Lower lobe of right lung (tissue), 2 donors: ENCODE measurements around the gene TTC9. TPM values are rescaled to one million over a fixed set of nuclear protein-coding genes. Genes with fewer than 3 reads are reported as not detected.

ENCODE experiments used
- ATAC-seq, 2 donors: fragments of 200-7000 bp; cut with Tn5 transposase; one replicate each; pipeline ENCODE4 v1.9.1; 2020 to 2022; ENCODE audit warnings: mild to moderate bottlenecking in 2 of 2, moderate library complexity in 2 of 2
- DNase-seq: peaks from one replicate; pipeline ENCODE4 v3.0.0-alpha.2; 2020
- H3K27ac ChIP-seq: fragments of 200-600 bp; one replicate; pipeline ENCODE4 v1.8.0; 2022
- H3K27me3 ChIP-seq: fragments of 200-600 bp; one replicate; pipeline ENCODE4 v1.8.0; 2022; ENCODE audit warnings: low read depth
- H3K36me3 ChIP-seq: fragments of 200-600 bp; one replicate; pipeline ENCODE4 v1.8.0; 2022; ENCODE audit warnings: mild to moderate bottlenecking
- H3K4me1 ChIP-seq: fragments of 200-600 bp; one replicate; pipeline ENCODE4 v1.8.0; 2022
- H3K4me3 ChIP-seq: fragments of 200-600 bp; one replicate; pipeline ENCODE4 v1.8.0; 2022; ENCODE audit warnings: mild to moderate bottlenecking
- H3K9me3 ChIP-seq: fragments of 200-600 bp; one replicate; pipeline ENCODE4 v1.8.0; 2022
- intact Hi-C: fragments of 100-400 bp; cut with DNase I; formaldehyde crosslinking; loops from one replicate; pipeline ENCODE4 v1.11.0; 2022
- total RNA-seq: library from RNA; stranded (reverse); fragmentation: NEBNext Ultra II Directional; extraction: Animal tissue kit (Norgen Biotek cat#: 25700); gene quantifications from one replicate; pipeline ENCODE4 v1.2.1, GENCODE V29; 2021
- TF ChIP-seq, protein P1 (sequence below): fragments of 200-600 bp; IDR thresholded peaks from one replicate; pipeline ENCODE4 v1.8.0; 2022; ENCODE audit warnings: antibody characterized with exemption, mild to moderate bottlenecking
- donor health status: DM: no; HTN: yes; CAD: no; lungs with severe emphysema.

The TTC9 gene
- total RNA-seq, 1 donor from 2014 or later = 5.5 TPM

DNA sequence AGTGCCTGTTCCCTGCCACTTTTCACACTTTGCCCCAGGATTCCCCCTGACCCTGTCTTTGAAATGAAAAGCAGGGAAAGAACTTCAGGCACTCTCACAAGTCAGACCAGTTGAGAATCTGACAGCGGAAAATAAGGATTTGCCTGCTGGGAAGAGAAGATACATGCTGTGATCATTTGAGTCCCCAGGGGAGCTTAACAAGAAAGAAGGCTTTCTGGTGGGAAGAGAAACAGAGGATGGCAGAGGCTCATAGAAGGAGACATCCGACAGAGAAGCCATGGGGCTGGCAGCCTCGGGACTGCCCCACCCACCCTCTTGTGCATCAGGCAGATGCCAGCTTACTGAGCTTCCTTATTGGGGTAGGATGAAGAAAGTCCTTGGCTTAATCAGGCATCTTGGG is 11.9 kb downstream of the TTC9 start:
- intact Hi-C loops = no loop called here
- Histone ChIP-seq H3K4me1 (peaks cover 7% of the 10 kb centered on the region), H3K27me3 (no peaks in the 10 kb centered on the region), H3K4me3 (no peak overlapping the region), H3K9me3 (no peaks in the 10 kb centered on the region), H3K27ac (no peak overlapping the region), H3K36me3 (no peaks in the 10 kb centered on the region)
- no peak for ATAC-seq
- TF ChIP-seq, protein P1, sequence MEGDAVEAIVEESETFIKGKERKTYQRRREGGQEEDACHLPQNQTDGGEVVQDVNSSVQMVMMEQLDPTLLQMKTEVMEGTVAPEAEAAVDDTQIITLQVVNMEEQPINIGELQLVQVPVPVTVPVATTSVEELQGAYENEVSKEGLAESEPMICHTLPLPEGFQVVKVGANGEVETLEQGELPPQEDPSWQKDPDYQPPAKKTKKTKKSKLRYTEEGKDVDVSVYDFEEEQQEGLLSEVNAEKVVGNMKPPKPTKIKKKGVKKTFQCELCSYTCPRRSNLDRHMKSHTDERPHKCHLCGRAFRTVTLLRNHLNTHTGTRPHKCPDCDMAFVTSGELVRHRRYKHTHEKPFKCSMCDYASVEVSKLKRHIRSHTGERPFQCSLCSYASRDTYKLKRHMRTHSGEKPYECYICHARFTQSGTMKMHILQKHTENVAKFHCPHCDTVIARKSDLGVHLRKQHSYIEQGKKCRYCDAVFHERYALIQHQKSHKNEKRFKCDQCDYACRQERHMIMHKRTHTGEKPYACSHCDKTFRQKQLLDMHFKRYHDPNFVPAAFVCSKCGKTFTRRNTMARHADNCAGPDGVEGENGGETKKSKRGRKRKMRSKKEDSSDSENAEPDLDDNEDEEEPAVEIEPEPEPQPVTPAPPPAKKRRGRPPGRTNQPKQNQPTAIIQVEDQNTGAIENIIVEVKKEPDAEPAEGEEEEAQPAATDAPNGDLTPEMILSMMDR = no peak
- DNase-seq = no peak

DNA sequence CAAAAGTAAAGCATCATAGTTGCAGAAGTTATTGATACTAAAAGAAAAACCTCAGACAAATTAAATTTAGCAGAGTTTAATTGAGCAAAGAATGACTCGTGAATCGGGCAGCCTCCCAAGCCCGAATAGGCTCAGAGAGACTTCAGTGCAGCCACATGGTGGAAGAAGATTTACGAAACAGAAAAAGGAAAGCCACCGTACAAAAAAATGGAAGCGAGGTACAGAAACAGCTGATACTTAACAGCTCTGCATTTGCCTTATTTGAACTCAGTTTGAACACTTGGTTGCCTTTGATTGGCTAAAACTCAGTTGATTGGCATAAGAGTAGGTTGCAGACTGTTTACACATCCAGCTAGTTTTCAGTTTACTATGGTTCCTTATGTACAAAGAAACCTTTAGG is 12.9 kb downstream of the TTC9 start:
- intact Hi-C loops = no loop called here
- ATAC-seq = no peak
- Histone ChIP-seq H3K27ac (peak overlapping the region; percentile 39), H3K4me3 (no peak overlapping the region), H3K4me1 (peaks cover 8% of the 10 kb centered on the region), H3K36me3 (no peaks in the 10 kb centered on the region), H3K27me3 (no peaks in the 10 kb centered on the region), H3K9me3 (no peaks in the 10 kb centered on the region)
- TF ChIP-seq, protein P1 = no peak
- no peak for DNase-seq

DNA sequence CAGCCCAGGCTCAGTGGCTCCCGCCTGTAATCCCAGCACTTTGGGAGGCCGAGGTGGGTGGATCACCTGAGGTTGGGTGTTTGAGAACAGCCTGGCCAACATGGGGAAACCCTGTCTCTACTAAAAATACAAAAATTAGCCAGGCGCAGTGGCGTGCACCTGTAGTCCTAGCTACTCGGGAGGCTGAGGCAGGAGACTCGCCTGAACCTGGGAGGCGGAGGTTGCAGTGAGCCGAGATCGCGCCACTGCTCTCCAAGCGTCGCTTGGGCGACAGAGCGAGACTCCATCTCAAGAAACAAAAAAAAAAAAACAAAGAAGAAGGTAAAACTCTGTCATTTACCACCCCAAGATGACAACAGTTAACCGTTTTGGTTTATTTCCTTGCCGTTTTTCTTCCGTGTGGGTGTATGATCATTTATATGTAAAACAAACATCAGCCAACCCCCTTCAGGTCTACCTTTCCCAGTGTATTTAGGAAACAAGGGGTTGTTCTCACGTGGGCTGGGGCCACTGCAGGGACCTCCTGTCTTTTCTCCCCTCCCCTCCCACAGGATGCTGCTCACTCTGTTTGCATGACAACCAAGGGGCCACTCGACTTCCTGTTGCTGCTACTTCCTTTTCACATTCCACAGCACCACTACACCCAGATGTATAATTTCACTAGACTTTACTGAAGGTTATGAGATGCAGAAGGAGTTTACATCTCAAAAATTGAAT is 13.6 kb downstream of the TTC9 start:
- H3K27ac ChIP-seq = peak overlapping the region; percentile 39
- H3K4me1 ChIP-seq = peaks cover 8% of the 10 kb centered on the region
- DNase-seq (no peak), ATAC-seq (peak; percentile 63 to 74)
- intact Hi-C loops = no loop called here
- no peak overlapping the region for H3K4me3 ChIP-seq
- TF ChIP-seq, protein P1 = no peak
- H3K27me3 ChIP-seq = no peaks in the 10 kb centered on the region
- H3K36me3 ChIP-seq = no peaks in the 10 kb centered on the region
- H3K9me3 ChIP-seq = no peaks in the 10 kb centered on the region

DNA sequence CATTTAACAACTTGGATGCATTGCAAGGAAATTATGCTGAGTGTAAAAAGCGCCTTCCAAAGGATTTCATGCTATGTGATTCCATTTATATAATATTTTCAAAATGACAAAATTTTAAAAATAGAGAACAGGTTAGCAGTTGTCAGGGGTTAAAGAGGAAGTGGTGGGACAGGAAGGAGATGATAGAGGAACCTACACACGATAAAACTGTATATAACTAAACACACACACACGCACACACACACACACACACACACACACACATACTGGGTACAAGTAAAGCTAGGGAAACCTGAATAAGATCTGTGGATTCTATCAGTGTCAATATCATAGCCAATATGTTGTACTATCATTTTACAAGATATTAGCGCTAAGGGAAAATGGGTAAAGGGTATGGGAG is 17.2 kb downstream of the TTC9 start:
- no peaks in the 10 kb centered on the region for H3K36me3 ChIP-seq
- no peak overlapping the region for H3K4me3 ChIP-seq
- no peak for DNase-seq
- intact Hi-C loops = no loop called here
- peaks cover 24% of the 10 kb centered on the region for H3K4me1 ChIP-seq
- no peak overlapping the region for H3K27ac ChIP-seq
- no peaks in the 10 kb centered on the region for H3K27me3 ChIP-seq
- H3K9me3 ChIP-seq = no peaks in the 10 kb centered on the region
- TF ChIP-seq, protein P1 = no peak
- no peak for ATAC-seq

DNA sequence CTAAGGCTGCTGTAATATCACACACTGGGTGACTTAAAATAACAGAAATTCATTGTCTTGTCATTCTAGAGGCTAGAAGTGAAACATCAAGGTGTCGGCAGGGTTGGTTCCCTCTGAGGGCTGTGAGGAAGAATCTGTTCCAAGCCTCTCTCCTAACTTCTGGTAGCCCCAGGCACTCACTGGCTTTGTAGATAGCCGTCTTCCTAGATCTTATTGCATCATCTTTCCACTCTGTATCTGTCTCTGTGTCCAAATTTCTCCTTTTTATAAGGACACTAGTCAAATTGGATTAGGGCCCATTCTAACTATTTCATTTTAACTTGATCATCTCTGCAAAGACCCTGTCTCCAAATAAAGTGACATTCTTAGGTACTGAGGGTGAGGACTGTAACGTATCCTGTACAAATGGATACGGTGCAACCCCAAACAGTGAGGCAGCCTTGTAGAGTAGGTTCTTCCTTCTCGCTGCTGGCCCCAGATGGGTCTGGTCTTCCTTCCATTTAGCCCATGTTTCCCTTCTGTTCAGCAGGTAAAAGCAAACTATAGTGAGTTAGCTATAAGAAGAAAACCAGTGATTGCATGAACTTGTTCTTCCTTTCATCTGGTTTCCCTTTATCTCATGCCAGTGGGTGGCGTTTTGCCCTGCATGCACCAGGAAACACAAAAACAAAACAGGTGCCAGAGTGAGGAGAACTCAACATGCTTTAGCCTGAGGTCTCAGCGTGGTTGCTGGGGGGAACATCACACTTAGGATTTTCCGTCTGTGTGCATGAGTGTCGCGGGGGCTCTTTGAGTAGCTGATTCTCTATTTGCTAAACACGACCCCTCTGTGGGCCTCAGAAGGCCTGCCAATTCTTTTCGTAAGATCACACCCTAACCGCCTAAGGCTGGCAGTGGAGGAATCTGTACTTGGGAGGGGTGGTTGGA is 19.5 kb downstream of the TTC9 start:
- H3K4me3 ChIP-seq = no peak overlapping the region
- ATAC-seq (no peak), DNase-seq (no peak)
- intact Hi-C loops = no loop called here
- TF ChIP-seq, protein P1 = no peak
- no peak overlapping the region for H3K27ac ChIP-seq
- no peaks in the 10 kb centered on the region for H3K9me3 ChIP-seq
- no peaks in the 10 kb centered on the region for H3K36me3 ChIP-seq
- peaks cover 46% of the 10 kb centered on the region for H3K4me1 ChIP-seq
- no peaks in the 10 kb centered on the region for H3K27me3 ChIP-seq
